ENCODE results near the gene SAP25.

GRCh38 chr7:100582650-100583049 lies 8.9 kb upstream of the SAP25 start:
- TF ChIP-seq POLR2A (IDR thresholded peaks at IDR 0.05; ENCODE audit: low read length) (no peak), GATA1 (IDR thresholded peaks at IDR 0.05; ENCODE audit: low read depth, low read length) (no peak)

Measured in erythroblast (primary cell).